Spleen (tissue), 7 donors: Measurements from ENCODE around the gene GRAMD2B.

Experiments used
- CTCF ChIP-seq, 11 experiments: fragments of 200-600 bp in 7 of 11; fragments of 450-650 bp in 4 of 11; sonication (generic) in 4 of 11; IDR thresholded peaks in 8 of 11; conservative IDR thresholded peaks in 3 of 11; 1 replicate in 7 of 11; 2 replicates in 4 of 11; pipeline versions ENCODE4 v1.4.0 to v1.8.0; 2016 to 2021; ENCODE audit warnings: antibody characterized with exemption in 11 of 11, inconsistent platforms in 4 of 11, mild to moderate bottlenecking in 1 of 11
- POLR2AphosphoS5 ChIP-seq, 3 donors: sonication (generic); formaldehyde crosslinking; IDR thresholded peaks; one replicate each; pipeline ENCODE4 v1.5.1; 2017; ENCODE audit warnings: antibody characterized with exemption in 3 of 3
- donor health status: DM: no; HTN: no; CAD: no; lungs with moderate emphysema.
- donor health status: DM: no; HTN: no; CAD: no.
- donor health status: DM: no; HTN: no; CAD: no.

GRCh38 chr5:126472538-126472889 lies 49.3 kb downstream of the GRAMD2B start:
- TF ChIP-seq CTCF (IDR thresholded peaks at IDR 0.05 in 8 of 11, conservative IDR thresholded peaks at IDR 0.05 in 3 of 11), result no peak
- TF ChIP-seq POLR2AphosphoS5 (IDR thresholded peaks at IDR 0.05), result no peak
